Fibroblast of skin of right biceps (primary cell): ENCODE measurements around the gene GNG14.
"Not testable (repeated sequence)": the region's sequence is repeated elsewhere in the genome, so short reads cannot be mapped to it uniquely, and the experiment has no call there.

Experiments used
- DNase-seq: peaks from one replicate; pipeline ENCODE4 v3.0.0-alpha.2; 2013

GNG14 gene

GRCh38 chr19:12668346-12668745, 19.5 kb upstream of the GNG14 start:
- no peak for DNase-seq

DNA sequence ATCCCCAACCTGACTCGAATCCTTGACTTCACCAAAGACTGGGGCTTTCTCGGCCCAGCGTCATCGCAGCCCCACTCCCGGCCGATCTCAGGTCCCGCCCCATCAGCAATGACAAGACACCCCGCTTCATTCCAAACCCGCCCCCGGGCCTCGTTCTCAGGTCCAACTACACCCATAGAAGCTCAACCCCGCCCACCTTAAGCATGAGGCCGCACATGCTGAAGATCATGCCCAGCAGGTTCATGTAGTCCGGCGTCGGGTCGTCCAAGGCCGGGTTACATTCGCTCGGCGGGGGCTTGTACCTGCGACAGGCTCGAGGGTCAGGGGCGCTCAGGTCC, 18.9 kb upstream of the GNG14 start:
- peak; percentile 29 for DNase-seq

DNA sequence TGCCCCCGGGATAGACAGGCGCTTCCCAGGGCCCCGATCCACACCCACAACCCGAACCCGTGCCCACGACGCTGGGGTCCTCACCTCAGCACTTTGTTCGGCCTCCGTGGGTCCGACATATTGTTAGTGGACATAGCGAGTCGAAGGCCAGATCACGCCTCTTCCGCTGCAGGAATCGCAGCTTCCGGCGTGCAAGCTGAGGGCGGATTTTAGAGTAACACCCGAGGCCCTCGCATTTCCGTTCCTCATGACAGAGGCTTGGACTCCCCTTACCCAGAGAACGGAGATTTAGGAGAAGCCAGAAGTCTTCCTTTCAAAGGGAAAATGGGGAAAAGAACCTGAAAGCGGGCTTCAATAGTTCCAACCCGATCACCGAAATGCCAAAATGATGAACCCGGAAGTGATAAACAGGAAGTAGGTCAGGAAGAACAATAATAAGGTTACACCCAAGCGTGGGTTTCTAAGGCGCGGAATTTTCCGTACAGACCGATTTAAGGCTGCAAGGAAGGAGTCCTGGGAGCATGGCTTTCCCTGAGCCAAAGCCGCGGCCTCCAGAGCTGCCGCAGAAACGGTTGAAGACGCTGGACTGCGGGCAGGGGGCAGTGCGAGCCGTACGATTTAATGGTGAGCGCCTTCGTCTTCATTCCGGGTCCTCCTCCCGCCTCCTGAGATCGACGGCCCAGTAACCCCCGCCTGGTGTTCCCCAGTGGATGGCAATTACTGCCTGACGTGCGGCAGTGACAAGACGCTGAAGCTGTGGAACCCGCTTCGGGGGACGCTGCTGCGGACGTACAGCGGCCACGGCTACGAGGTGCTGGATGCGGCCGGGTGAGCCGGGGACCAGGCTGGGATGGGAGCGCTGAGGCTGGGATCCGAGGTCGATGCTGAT, 18.3 kb upstream of the GNG14 start:
- peak; percentile 81 for DNase-seq

- no peak for DNase-seq
Measured at GRCh38 chr19:12670159-12670928, 17.5 kb upstream of the GNG14 start.

DNA sequence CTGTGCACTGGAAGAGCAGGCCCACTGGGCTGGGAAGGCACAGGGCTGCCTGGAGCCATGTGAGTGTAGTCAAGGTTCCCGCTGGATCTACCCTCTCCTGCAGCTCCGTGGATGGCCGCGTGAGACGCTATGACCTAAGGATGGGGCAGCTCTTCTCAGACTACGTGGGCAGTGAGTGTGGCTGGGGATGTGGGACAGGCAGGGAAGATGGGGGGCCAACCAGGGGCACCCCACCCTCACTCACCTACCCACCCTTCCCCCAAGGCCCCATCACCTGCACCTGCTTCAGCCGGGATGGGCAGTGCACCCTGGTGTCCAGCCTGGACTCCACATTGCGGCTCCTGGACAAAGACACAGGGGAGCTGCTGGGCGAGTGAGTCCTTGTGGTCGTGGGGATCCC, 15.1 kb upstream of the GNG14 start:
- DNase-seq: no peak

GRCh38 chr19:12675399-12675798, 12.4 kb upstream of the GNG14 start:
- no peak for DNase-seq

GRCh38 chr19:12675940-12676339, 11.9 kb upstream of the GNG14 start:
- DNase-seq: no peak

GRCh38 chr19:12676384-12676792, 11.4 kb upstream of the GNG14 start:
- peak; percentile 71 for DNase-seq

DNA sequence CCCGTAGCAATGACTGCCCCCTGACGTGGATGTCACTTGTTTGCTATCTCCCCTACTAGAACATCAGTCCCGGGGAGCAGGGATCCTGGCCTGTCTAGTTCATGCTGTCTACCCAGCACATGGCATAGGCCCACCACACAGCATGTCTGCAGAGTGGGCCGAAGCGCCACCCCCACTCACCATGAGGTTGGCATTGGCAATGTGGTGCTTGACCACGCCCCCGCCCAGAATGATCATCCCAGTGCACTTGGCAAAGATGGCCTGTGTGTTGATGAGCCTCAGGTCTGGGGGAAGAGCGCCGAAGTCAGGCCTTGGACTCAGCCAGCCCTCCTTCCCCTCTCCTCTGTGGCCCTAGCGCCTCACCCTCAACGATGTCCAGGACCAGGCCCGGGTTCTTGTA, 10.9 kb upstream of the GNG14 start:
- no peak for DNase-seq

DNA sequence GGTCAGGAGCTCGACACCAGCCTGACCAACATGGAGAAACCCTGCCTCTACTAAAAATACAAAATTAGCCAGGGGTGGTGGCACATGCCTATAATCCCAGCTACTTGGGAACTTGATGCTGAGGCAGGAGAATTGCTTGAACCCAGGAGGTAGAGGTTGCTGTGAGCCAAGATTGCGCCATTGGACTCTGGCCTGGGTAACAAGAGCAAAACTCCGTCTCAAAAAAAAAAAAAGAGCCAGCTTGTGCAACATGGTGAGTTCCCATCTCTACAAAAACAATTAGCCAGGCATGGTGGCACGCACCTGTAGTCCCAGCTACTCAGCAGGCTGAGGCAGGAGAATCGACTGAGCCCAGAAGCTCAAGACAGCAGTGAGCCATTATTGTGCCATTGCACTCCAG, 9.8 kb upstream of the GNG14 start:
- not testable (repeated sequence) for DNase-seq

GRCh38 chr19:12680034-12680433, 7.8 kb upstream of the GNG14 start:
- DNase-seq: no peak

DNA sequence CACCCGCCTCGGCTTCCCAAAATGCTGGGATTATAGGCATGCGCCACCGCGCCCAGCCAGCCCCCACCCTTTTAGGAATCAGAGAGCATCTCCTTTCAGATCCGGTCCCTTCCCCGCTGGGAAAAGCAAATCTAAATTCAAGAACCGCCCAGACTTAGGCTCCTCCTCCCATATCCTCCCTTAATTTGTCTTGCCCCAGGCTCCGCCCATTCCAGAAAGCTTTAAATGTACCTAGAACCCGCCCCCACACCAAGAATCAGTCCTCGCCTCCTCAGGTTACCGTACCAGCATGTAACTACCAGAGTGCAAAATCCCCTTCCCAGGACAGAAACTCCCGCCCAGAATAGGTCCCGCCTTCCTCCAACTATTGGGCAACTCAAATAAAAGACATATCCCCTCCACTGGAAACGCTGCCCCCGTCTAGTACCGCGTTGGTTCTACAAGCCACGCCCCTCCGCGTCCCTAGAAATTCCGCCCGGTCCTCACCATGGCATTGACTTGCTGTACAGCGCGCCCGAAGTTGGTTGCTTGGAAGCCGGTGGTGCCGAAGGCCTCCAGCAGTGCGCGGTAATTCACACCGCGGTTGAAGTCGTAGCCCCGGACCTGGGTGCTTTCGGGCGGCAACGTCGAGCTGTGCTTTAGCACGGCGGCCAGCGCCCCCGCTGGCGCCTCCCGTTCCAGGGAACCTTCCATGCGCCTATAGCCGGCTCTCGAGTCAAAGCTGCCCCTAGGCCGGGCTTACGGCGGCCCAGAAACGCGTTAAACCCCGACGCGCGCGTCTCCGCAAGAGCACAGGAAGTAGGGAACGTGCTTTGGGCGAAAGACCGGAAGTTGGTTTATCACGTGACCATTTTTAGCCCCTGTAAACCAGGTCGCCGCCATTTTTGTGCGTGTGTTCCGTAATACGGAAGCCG, 6.5 kb upstream of the GNG14 start, which contains the start of gene DHPS:
TSS of gene DHPS (minus strand) at position 807 of the 914 bp plus-strand sequence. CDS start at position 693, 114 bp downstream.
- peak; percentile 99 for DNase-seq

GRCh38 chr19:12685831-12686230, 2.0 kb upstream of the GNG14 start:
- DNase-seq: no peak

DNA sequence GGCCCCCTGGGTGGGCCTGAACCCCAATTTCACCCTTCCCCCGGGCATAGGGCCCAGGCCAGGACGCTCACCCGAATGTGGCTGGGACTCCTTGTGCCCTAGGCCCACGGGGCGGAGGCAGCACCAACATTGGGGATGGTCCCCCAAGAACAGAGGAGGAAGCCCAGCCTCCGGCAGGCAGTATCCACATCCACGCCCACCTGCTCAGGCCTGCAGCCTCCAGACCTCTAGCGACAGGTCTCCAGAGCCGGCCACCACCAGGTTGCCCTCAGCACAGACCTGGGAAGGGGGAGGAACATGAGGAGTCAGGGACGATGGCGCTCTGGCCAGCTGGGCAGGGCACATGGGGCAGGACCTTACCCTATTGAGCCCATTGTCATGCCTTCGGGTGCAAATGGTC, 1.2 kb downstream of the GNG14 start:
- no peak for DNase-seq

GRCh38 chr19:12689581-12690216, 1.9 kb downstream of the GNG14 start:
- DNase-seq: no peak

- DNase-seq: no peak
Measured at GRCh38 chr19:12692960-12693359, 5.2 kb downstream of the GNG14 start.

DNA sequence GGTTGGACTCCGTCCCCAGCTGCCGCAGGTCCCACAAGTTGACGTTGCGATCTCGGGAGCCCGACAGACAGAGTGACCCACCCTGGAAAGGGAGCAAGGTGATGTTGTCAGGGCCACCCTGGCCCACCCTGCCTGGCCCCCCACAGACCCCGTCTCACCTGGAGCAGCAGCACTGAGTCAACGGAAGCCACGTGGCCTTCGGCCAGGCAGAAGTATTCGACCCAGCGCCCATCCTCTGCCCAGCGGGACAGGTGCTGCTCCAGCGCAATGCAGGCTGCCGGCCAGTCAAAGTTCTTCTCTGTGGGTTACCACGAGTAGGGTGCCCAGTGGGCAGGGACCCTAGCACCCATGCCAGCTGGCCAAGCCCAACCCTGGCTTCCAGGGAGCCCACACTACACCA, 6.8 kb downstream of the GNG14 start:
- DNase-seq: no peak

- DNase-seq: no peak
Measured at GRCh38 chr19:12695096-12695495, 7.3 kb downstream of the GNG14 start.

- no peak for DNase-seq
Measured at GRCh38 chr19:12695514-12695913, 7.7 kb downstream of the GNG14 start.

- DNase-seq: no peak
Measured at GRCh38 chr19:12695997-12696365, 8.2 kb downstream of the GNG14 start.

DNA sequence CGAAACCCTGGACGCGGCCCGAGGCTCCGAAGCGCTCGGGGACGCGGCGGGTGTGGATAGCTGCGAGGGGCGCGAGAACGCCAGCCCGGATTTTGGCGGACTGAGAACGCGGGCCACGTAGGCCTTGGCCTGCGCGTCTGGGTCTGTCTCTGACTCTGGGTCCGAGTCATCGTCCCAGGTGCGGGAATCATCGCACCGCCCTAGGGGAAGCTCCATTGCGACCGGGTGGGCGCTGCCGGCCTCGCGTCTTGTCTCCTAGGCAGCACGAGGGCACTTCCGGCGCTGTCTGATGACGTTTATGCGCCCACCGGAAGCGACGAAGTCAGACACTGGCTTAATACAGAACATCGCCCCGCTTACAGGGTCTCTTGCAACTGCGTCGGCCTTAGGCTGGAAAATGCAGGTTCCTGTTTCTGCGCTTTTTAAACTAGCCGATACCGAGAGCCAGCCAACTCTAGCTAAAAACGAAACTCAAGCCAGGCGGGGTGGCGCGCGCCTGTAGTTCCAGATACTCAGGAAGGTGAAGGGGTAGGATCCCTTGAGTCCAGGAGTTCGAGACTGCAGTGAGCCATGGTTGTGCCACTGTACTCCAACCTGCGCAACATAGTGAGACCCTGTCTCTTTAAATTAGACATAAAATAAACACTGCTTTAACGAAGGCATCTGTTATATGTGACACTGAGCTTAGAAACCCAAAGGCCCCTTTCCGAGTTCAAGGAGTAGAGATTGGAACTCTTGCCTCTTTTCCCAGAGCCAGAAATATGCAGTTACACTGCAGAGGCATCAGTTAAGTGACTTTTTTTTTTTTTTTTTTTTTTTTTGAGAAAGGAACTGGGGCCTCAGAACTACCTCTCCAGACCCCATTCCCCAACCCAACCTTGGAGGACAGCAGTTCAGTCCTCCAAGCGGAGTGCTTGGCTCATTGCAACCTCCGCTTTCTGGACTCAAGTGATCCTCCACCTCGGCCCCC, 8.9 kb downstream of the GNG14 start, which contains the start of gene FBXW9:
TSS of gene FBXW9 (minus strand) at position 266 of the 970 bp plus-strand sequence. CDS start at position 216, 50 bp downstream.
- DNase-seq: peak; percentile 96
